ENCODE data around the gene C11orf16.
"Not testable (repeated sequence)": the region's sequence is repeated elsewhere in the genome, so short reads cannot be mapped to it uniquely, and the experiment has no call there.

The C11orf16 gene, protein sequence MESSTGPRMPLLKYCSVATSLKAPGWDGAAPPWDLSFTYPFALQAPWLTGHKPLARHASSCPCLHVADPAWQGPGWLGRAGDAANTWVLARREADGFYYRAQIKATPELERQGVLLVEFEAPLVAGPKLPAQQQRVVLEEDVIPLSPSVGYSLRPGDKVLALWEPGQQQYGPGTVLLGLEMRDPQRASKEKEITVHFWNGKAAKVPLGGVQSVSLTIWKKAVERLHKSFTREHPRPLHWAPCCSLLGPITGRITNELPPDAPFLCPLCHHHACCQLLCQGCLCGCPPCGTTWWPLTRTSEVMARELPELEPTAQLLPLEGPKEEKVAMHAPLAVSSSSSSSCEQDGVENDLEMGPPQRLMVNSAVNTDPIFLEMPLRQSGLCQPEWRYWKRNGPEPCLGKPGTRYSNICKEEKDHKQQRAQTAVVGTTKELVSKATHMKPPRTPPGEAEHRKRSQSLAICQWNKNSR

DNA sequence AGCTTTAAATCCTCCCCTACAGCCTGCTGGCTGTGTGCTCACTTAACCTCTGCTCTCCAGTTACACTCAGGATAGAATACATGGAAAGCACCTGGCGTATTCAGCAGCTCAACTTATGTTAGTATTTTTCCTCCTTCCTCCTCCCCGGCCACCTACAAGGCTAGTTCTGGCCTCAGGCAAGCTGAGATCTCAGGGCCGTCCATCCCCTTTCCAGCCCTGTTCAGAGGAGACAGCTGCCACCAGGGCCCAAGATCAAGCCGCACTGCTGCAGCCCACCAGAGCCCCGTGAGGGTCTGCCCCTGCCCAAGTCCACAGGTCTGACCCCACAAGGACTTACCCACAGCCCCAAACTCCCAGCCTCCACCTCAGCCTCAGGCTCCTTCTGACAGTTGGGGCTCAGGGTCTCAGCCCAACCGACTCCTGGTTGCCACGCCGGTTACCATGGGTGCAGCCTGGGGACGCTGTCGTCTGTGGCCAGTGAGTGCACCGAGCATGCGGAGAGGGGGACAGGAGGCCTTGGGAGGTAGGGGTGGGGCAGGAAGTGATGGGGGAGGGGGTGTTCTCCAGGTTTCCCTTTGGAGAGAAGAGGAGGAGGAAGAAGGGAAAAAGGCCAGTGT, at the start of gene C11orf16:
TSS of gene C11orf16 (minus strand) at position 384 of the 617 bp plus-strand sequence. CDS start 639 bp downstream, outside the sequence.
- no peak for DNase-seq

DNA sequence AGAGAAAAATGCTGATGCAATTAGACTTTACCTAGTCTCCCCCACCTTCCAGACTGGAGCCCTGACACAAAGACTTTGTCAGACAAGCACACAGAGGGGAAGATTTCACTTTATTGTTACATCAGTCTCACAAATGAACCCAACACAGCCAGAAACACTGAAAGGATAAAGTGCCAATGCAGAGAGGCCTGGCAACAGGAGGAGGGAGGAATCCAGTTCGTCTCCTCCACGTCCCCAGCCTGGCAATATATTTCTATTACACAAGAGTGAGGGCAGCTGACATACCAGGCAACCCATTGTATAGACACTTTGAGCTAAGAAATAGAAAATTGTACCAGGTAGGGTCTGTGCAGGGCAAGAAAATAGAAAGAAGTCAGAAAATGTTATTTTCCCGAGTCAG, 47.7 kb upstream of the C11orf16 start:
- DNase-seq, result no peak

DNA sequence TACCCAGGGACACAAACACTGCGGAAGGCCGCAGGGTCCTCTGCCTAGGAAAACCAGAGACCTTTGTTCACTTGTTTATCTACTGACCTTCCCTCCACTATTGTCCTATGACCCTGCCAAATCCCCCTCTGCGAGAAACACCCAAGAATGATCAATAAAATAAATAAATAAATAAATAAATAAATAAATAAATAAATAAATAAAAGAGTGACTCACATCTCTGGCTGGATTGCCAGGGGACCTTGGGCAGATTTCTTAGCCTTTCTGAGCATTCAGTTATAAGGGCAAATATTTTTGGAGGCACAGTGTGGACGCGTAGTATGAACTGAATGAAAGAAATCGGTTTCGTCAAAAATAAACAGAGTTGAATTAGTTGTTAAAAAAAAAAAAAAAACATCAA, 46.6 kb upstream of the C11orf16 start:
- not testable (repeated sequence) for DNase-seq

GRCh38 chr11:8973121-8973520, 40.4 kb upstream of the C11orf16 start:
- DNase-seq, result no peak

- DNase-seq, result no peak
Observed at GRCh38 chr11:8971924-8972316, 39.2 kb upstream of the C11orf16 start.

DNA sequence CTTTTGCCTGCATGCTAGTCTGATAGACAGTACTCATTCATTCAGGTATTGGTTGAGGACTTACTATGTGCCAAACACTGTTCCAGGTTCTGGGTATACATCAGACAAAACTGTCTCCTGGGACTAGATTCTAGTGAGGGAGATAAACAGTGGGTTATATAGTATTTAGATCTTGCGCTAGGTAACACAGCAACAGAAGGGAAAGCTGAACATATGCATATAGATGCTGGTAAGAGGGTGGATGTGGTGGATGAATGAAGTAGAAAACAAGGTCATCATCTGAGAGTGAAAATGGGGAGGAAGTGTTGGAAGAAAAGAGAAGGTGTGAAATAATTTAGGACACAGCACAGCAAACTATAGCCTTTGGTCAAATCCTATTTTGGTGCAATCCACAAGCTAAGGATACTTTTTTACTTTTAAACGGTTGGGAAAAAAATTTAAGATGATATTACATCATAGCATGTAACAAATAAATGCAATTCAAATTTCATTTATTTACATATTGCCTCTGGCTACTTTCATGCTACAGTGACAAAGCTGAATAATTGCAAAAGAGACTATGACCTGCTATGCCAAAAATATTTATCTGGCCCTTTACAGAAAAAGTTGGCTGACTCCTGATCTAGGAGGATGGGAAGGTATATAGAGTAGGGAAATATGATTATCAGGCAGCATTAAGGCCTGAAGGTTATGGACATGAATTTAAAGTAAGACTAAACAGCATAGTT, 38.6 kb upstream of the C11orf16 start:
- DNase-seq, result no peak

DNA sequence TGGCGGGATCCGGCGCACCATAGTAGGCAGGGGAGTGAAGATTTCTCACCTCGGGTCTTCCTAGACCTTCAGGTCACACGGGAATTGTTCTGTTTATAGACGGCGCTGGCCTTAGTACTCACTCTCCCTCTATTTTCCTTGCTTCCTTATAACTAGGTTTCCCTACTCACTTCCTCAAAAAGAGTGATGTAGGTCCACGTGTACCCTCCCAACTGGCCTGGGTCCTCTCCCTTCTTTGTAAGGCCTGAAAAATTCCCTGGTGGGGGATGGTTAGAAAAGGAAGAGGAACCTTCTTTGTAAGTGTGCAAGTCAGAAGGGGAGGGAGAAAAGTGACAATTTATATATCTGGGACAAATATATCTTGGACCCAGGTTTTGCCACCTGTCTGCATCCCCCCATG, 34.4 kb upstream of the C11orf16 start:
- no peak for DNase-seq

DNA sequence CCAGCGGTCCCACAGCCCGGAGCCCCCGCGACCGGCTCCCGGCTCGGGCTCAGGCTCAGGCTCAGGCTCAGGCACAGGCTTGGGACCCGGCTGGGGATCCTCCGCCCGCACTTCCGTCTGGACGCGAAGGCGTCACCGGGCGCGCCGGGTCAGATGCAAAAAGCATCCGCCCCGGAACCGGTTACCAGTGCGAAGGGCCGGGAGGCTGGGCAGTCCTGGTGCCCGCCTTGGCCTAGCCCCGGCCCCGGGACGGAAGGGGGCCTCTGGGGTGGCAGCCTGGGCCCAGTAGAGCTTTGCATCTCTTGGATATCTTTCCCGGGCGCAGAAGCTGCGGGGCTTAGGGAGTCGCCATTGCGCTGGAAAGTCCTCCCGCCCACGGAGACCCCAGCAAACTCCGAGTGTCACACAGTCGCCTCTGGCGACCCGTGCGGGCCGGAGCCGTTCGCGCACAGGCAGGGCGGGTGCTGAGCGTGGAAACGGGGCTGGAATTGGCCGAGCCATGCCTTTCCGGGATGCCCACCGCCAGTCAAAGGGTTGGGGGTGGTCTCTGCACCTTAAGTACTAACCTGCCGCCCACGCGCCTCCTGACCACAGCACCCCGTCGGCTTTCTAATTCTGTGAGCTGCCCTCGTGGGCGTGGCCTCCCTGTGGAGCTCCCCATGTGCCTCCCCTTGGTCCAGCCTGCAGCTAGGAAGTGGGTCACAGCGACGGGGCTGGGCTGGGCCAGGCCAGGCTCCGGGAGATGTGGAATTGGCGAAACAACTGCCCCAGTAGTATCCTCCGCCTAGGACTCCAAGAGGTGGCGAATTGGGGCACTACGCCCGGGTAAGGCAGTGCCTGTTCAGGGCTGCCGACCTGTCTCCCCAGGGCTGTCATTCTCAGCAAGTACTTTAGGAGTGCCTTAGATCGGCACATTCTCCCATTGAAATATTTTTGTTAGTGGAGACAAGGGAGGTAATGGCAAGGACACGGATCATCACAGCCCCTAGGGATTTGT, 31.9 kb upstream of the C11orf16 start, which contains the start of gene TMEM9B:
TSS of gene TMEM9B (minus strand) at position 119 of the 997 bp plus-strand sequence. CDS start 129 bp downstream, outside the sequence.
- DNase-seq, result peak; percentile 4

DNA sequence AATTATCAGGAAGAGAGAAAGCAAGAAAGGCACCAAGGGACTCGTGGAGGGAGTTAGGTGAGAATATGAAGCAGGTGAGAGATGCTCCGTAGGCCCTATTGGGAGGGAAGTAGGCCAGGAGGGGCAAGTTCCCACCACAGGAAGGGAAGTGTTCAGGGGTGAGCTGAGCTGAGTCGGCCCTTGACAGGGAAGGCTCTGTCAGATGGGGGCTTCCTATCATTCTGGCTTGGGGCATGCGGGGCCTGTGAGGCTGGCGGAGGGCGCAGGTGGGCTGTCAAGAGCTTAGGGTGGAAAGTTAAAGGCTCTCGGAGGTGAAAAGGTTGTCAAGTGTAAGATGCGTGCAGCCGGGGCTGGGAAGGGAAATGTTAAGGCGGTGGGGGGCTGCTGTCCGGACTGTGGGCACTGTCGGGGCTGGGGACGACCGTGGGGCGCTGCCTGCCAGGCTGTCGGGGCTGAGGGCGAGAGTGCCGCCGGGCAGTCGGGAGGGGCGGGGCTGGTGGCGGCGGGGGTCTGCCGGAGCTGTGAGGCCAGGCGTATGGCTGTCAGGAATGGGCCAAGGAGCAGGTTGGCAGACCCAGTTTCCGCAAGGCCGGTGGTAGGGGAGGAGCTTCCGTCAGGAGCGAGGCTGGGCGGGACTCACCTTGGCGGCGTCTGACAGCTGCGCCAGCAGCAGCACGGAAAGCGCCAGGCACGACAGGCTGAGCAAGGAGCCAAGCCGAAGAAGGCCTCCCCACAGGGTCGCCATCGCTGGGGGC, 31.0 kb upstream of the C11orf16 start:
- peak; percentile 4 for DNase-seq

DNA sequence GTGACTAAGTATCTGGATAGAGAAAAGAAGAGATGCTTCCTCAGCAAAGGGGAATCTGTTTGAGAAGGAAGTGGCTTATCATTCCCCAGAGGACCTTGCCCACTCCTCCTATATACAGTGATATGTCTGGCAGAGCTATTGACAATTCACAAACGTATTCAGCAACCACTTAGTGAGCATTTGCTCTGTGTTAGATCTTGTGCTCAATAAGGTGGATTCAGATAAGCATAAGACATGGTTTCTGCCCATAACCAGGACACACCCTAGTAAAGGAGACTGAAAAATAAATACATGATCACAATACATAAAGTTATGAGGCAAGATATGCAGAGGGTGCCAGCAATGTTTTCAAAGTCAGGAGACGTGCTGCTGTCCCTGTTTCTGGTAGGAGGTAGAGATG, 30.1 kb upstream of the C11orf16 start:
- no peak for DNase-seq

DNA sequence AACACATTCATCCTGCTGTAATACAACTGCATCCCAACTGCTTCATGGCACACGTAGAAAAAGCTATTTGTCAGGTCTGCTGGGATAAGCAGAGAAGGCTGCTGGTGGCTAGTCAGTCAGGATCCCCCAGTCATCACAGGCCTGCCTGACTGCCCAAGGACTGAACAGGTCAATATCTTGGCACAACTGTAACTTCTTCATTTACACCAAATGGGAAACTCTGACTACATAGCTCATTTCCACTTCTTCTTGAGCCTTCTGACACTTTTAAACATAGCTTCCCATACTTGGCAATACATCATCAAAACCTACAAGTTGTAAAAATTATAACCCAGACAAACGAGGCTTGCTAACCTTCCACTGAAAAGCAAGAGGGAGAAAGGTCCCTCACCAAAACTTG, 28.7 kb upstream of the C11orf16 start:
- no peak for DNase-seq

- DNase-seq, result no peak
Observed at GRCh38 chr11:8959546-8960166, 26.9 kb upstream of the C11orf16 start.

- DNase-seq, result no peak
Observed at GRCh38 chr11:8956860-8957259, 24.1 kb upstream of the C11orf16 start.

DNA sequence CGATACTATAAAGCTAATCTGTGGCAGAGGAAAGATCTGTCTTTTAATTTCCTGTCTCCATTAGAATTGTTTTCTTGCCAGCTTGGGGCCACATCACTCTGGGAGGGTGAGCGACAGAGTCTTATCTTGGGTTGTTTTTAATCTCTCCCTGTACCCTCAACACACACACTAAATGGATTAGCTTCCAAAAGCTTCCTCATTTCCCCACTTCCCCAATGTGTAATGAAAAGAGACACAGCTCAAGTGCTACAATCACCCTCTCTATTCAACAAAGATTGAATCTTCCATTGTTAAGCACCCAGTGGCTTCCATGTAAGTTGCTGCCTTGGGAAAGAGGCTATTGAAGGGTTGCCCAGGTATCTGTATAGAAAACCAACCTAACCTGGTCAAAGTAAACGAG, 16.1 kb upstream of the C11orf16 start:
- no peak for DNase-seq

- no peak for DNase-seq
Observed at GRCh38 chr11:8947230-8947943, 14.6 kb upstream of the C11orf16 start.

DNA sequence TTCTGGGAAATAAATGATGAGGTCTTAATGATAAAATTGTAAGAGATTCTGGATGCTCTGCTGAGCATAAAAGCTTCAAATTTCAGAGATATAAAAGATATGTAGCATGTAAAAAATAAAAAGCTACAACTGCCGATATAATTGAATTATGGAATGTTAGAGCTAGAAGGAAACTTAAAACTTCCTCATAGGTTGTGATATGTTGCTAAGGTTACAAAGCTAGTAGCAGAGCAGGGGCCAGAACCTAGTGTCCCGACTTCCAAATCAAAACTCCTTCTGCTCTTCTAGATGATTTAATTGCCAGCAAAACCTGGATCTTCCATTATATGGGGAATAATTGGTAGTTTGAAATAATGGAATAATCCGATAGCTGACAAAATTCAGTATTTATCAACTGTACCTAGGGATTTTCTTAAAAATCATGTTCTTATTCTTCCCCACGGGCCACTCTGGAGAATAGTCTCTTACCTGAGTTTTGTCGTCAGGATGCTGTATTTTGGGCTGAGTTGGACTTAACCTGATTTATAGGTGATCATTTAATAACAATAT, 9.8 kb upstream of the C11orf16 start, which contains the start of gene ASCL3:
TSS of gene ASCL3 (minus strand) at position 499 of the 549 bp plus-strand sequence. CDS start 4,855 bp downstream, outside the sequence.
- DNase-seq, result no peak

DNA sequence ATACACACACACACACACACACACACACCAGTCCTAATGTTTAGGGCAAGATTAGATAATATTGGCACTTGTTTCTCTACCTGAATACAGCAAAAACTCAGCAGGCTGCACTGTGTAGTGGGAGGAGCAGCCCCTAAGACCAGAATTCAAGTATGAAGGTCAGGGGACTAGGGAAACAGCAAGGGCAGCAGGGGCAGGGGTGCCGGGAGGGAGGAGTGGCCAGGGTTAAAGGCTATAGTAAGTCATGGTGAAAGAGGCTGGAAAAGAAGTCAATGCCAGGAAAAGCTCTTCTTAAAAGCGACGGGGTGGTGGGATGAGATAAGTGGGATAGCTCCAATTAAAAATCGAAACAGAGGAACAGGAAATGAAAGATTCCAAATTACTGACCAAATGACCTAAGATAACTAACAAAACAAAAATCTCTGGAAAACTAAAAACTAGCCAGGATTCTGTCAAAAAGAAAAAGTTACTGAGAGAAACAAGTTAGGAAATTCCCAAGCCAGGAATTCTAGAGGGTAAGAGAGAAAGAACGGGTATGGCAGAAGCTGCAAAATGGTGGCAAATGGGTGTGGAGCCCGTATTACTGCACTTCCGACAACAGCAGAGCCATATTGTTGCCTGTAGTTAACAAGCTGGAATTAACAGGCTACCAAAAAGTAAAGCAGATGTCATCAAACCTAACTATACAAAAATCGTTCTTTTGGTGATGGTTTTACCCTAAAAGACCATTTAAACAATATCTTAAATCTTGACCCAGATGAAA, 8.8 kb upstream of the C11orf16 start:
- DNase-seq, result no peak

DNA sequence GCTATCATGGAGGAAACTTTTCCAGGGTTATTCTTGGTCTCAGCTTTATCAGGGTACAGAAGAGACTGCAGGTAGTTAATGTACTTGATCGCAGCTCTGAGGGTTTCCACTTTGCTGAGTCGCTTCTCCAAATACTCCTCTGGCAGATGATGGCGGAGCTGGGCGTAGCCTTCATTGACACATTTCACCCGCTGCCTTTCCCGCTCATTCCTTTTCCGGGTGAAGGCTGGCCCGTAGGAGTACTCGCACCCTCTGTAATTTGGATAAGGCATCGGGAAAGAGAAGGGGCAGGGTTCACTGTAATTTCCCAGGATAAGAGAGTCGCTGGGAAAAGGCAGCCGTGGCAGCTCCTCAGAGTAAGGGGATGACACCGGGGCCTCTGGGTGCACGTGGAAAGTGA, 4.9 kb upstream of the C11orf16 start:
- no peak for DNase-seq

DNA sequence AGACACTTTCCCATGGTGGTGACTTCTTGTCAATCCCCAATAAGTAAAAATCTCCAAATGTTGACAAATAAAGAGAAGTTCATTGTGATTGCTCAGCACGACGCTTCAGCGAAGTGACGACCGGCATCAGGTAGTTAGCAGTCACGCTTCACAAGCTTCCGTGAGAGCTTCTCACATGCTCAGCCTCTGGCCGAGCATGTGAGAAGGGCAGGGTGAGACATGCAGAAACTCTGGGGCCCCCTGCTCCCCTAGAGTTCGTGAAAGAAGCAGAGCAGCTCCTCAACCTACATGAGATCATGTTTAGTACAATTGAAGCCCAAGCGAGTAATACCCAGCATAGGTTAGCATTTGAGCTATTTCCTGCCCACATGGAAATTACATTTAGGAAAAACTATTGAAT, 4.4 kb upstream of the C11orf16 start:
- no peak for DNase-seq
